HG03060 (cell line): ENCODE data around the gene SNTN.
"Not testable (repeated sequence)": the region's sequence is repeated elsewhere in the genome, so short reads cannot be mapped to it uniquely, and the experiment has no call there.

Experiments used
- ATAC-seq: cut with Tn5 transposase; IDR thresholded peaks from one replicate; pipeline ENCODE4 v1.9.1; 2021; ENCODE audit warnings: low read depth, moderate number of reproducible peaks; ENCODE audit not compliant: unreplicated experiment

Gene SNTN

DNA sequence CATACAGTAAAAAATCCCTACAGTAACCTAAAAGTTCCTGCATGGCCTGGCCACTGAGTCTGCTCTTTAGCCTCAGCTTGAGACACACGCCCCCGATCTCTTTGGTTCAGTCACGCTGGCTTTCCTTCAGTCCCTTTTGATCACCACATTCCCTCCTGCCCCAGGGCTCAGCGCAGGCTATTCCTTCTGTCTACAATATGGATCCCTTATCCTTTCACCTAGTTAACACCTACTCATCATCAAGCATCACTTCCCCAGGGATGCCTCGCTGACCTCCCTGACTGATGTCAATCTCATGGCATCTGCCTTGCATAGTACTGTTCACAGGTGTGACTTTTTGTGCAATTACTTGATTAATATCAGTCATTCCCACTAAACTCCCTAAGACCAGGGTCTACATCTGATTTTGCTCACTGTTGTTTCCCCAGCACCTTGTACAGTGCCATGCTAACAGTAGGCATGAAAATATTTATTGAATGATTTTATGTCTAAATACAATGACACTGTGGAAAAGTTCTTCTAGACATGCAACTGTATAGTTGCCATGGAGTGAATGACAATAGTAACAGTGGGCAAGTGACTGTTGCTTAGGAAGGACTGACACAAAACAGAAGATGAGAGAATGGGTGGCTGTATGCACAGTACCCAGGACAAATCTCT lies at the start of gene SNTN:
Gene SNTN, plus strand, starts transcription at position 610 of the 660 bp plus-strand sequence. Its CDS starts 13 bp downstream, at position 623.
- ATAC-seq: no peak

DNA sequence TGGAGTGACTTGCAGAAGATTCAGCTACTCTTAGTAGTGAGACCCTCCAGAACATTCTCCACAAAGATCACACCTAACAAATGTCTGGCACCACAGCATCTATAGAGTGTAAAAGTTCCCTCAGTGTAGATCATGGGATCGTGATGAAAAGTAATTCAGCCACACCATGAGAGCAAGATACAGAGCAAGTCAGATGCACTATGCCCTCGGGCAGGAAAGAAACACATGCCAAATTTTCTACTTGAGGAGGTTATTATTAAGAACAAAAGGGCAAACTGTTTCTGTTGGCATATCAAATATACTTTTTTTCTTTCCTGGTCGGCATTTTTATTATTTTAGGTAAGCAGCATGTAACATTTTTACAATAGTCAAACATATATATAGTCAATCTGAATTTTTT lies 44.8 kb upstream of the SNTN start:
- ATAC-seq: no peak

DNA sequence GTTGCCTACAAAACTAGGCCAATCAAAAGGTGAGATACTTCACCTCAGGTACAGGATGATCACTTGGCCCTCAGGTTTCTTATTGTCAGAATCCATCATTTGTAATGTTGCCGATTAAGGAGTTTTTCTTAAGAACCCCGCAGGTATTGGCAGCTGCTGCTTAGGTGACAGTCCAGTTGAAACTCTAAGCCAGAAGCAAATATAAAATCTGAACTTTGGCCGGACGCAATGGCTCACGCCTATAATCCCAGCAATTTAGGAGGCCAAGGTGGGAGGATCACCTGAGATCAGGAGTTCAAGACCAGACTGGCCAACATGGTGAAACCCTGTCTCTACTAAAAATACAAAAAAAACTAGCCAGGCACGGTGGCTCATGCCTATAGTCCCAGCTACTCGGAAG lies 43.1 kb upstream of the SNTN start:
- no peak for ATAC-seq

DNA sequence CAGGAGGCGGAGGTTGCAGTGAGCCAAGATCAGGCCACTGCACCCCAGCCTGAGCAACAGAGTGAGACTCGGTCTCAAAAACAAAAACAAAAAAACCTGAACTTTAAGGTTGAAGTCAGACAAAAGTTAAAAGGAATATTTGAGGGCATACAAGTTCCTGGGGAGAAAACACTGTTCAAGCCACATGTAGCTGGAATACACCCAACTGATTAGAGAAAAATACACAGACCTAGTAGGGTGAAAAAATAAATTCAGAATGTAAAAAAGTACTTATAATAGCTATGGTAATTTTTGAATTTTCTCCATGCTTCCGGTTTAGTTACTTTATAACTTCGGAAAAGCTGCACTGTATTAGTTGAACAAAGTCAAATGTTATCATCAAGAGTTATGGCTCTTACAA lies 42.6 kb upstream of the SNTN start:
- ATAC-seq: no peak

DNA sequence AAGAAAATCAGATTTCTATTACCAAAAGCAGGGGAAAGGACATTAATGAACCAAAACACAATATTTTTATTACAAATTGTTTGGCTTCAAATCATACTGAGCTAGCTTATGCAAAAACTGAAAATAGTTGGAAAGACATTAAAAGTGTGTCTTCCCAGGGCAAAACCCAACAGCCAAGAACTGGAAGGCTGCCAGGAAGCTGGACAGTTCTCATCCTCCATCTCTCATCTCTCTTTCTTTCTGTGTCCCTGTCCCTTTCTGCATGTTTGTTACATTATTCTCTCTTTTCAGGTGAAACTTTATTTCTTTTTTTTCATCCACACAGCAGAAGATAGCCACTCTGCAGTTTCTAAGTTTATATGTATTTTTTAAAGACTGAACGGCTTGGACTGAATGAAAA lies 41.1 kb upstream of the SNTN start:
- ATAC-seq: no peak

DNA sequence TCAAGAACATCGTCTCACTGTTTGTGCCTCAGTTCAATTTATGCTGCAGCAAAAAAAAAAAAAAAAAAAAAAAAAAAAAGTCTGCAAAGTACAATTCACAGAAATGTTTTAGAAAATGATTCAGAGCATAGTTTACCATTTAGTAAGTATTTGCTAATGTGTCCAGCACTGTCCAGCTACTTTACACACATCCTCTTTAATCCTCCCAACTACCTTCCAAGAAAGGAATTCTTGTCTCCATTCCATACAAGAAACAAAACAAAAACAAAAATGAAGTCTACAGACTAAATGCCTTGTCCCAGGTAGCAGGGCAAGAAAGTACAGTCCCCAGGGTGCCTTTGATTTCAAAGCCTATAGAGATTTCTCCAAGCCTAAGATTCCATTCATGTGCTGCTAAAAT lies 38.9 kb upstream of the SNTN start:
- ATAC-seq: no peak

DNA sequence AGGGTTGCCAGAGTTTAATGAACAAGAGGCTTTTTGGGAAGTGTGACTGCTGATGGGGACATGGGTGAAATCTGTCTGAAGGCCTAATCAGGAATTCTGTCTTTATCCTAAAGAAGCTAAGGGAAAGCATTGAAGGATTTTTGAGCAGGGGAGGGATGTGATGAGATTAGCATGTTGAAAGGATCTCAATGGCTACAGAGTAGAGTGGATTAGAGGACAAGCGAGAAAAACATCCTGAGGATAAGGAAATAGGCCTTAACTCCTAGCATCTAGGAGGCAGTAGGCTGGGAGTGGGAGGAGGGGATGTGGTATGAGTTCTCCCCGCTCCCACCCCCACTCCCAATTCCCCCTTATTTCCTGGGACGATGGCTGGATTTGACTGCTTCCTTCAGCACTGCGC lies 35.1 kb upstream of the SNTN start:
- ATAC-seq: no peak

DNA sequence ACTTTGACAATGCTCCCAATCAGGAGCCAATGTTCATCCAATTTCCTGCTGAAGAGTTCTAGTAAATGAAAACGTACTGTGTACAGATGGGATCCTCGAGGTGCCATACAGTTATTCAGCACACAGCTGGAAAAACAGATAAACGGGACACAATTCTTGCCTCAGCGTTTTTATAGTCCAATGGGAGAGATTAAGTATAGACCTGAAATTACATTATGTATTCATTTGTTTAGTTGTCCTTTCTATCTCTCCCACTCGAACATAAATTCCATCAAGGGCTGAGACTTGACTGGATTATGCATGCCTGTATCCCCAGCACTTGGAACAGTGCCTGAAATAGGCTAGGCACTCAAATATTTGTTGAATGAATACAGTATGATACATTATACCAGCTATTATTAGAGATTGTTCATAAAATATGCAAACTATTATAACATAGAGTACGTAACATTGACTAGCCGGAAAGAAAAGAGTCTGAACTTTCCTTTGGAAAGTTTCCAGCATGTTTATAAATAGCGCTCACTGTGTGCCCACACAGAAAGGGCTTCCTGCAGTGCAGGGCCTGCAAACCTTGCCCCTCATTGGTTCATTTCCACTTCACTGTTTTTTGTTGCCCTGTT lies 27.4 kb upstream of the SNTN start:
- no peak for ATAC-seq

DNA sequence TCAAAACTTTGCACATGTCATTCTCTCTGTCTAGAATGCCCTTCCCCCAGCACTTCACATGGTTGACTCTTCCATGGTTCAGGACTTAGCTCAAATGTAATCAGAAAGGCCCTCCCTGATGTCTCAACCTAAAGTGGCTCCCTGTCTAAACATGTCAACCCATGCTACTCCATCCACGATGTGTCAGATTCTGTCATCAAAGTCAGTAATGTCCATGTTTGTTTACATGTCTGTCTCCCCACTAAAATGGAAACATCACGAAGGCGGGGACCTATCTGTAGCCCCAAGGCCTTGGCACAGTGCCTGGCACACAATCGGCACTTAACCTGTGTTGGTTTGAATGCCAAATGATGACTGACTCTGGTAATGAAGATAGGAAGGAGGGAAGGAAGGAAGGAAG lies 20.8 kb upstream of the SNTN start:
- ATAC-seq: no peak

DNA sequence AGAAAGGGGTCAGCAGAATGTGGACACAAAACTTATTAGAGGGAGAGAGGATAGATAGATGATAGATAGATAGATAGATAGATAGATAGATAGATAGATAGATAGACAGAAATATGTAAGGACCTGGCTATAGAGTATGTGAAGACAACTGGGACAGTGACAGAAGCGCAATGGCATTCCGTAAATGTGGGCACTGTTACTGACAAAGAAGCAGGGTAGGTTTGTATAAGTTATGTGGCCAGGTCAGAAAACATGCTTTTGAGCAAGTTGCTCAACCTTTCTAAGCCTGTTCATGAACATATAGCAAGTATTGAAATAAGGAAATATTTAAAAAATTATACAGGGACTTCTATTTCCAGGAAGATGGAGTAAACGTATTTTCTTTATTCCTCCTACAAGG lies 17.3 kb upstream of the SNTN start:
- no peak for ATAC-seq

DNA sequence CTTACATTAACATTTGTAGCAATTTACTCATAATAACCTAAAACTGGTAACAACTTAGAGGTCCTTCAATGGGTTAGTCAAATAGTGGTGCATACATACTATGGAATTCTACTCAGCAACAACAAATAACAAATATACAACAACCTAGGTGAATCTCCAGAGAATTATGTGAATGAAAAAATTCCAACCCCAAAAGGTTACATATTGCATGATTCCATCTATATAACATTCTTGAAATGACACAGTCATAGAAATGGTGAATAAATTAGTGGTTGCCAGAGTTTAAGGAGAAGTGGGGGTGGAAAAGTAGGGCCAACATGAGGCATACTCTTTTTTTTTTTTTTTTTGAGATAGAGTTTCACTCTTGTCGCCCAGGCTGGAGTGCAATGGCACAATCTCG lies 12.7 kb upstream of the SNTN start:
- ATAC-seq: no peak

DNA sequence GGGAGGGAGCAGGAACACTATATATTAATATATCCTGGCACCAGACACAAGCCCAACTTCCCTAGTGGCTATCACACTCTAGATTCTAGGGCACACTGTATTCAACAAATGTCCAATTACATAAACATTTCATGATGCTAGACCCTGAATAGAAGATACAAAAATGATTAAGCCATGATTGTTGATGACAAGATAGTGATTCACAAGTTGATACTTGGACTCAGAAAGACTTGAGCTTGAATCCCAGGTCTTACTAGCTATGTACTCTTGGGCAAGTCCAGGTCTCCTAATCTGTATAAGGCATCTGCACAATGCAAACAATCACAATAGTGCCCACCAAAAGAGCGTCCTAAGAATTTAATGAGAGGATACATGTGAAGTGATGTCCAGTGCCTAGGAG lies 10.0 kb upstream of the SNTN start:
- ATAC-seq: no peak

DNA sequence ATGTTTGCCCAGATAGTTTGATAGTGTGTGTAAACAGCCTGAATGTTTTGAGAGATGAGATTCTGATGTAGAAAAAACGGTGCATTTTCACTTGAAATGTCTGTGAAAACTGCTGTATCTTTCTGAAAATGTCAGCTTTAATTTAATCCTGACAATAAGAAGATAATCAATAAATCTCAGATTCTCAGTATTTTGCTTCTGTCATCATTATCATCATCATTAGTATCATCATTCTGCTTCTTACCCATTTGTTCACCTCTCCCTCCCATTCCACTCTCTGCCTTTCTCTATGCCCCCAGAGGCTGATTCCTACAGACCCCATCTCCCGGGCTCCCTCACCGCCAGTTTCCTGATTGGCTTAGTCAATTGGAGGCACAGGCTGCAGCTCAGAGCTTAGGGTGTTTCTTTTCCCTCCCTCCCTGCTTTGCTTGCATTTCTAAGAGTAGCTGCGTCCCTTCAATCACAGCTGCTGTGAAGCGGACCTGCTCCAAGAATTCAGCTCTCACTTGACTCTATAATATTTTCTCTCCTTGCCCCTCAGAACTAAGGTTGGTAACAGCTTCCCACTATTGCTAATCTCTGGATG lies 8.2 kb upstream of the SNTN start:
- no peak for ATAC-seq

DNA sequence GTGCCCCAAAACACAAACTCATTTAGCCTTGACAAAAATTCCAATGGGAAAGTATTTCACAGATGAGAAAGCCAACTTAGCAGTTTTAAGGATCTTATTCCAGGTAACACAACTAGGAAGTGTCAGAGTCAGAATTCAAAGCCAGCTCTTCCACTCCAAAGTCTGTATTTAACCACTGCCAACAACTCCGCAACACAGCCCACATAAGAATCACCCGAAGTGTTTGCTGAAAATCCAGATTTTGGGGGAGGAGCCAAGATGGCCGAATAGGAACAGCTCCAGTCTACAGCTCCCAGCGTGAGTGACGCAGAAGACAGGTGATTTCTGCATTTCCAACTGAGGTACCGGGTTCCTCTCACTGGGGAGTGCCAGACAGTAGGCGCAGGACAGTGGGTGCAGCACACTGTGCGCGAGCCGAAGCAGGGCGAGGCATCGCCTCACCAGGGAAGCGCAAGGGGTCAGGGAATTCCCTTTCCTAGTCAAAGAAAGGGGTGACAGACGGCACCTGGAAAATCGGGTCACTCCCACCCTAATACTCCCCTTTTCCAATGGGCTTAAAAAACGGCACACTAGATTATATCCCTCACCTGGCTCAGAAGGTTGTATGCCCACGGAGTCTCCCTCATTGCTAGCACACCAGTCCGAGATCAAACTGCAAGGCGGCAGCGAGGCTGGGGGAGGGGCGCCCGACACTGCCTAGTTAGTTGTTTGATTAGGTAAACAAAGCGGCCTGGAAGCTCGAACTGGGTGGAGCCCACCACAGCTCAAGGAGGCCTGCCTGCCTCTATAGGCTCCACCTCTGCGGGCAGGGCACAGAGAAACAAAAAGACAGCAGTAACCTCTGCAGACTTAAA lies 7.3 kb upstream of the SNTN start:
- not testable (repeated sequence) for ATAC-seq

DNA sequence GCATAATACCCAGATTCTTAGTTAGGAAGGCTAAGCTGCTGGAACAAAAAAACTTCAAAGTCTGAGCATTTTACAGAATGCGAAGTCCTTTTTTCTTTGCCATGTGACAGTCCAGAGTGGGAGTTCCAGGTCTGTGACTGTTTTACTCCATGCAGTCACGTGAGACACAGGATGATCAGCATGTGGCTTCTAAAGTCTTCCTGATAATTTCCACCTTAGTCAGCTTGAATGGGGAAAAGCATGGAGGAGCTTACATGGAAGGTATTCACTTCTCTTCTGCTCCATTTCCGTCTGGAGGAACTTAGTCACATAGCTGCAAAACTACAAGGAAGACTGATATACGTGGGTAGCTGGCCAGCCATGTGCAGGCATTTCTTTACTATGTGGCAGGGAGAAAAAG lies 1.7 kb downstream of the SNTN start:
- ATAC-seq: no peak

DNA sequence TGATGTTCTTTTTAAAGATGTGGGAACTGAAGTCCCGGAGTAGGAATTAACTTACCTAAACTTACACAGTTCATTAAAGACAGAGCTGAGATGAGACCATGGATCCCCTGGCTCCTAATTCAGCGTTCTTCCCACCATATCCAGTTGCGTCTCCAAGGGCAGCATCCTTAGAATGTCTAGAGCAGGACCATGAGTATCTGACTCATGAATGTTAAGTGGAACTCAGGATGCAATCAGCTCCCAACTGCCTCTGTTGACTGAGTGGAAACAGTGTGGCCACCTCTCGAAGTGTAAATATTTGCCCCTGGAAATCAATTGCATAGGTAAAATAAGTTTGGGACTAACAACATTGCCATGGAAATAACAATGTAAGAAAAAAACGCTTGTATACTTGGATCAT lies 2.5 kb downstream of the SNTN start:
- ATAC-seq: no peak

DNA sequence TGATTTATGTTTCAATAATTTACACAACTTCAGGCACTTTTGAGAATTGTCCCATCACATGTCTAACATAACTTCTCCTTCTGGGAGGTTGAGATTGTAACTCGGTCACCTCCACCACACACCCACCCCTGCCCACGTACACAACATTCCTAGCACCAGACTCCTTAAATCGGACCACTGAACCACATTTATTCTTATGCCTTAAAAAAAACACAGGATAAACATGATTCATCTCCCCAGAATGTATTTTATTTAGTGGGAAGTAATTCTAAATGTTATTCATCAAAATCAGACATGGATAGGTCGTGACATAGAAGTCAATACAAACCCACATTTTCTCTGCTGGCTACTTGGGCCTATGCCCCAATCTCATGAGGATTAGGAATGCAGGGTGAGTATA lies 3.0 kb downstream of the SNTN start:
- no peak for ATAC-seq

DNA sequence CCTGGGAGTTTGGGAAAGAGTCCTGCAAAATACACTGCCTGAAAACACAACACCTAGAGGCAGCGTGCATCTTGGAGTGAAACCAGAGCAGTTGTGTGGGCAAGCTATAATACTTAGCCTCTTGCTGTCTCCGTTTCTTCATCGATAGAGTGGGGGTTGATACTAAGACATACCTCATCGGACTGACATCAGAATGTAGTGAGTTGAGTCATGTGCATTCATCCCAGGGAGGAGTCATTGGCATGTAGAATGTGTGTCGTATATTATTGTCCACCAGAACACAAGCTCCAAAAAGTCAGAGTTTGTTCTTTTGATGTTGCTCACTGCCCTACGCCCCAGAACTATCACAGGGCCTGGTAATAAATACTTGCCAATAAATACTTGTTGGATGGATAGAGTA lies 4.3 kb downstream of the SNTN start:
- ATAC-seq: no peak

DNA sequence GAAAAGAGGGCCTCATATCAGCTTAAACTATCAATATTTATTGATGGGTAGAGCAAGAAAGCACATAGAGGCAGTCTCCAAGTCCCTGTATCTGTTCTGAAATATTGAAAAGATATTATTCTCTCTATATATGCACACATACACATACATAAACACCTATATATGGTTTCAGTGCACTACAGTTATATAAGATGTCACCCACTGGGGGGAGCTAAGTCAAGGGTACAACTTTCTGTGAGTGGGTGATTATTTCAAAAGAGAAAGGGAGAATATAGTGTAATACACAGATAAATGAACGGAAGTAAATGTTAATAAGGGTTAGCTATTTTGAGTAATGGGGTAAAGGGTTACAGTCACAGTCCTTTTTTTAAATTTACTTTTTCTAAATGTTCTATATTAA lies 8.8 kb downstream of the SNTN start:
- ATAC-seq: no peak

DNA sequence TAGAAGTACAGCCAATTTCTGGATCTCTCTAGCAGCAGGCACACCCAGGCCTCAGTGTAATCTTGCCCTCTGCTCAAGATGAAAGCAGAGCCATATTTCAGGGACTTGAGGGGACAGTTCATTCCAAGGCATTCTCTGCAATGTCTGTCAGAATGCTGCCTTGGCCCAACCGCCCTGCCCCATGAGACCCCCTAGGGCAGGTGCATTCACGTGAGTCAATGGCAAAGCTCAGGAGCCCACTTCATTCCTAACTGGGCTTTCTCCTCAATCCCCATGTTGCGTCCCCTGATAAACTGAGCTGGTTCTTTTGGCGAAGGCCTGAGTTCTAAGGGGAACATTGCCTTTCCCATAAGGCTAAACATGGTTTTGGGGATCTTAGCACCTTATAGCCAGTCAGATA lies 9.5 kb downstream of the SNTN start:
- no peak for ATAC-seq

DNA sequence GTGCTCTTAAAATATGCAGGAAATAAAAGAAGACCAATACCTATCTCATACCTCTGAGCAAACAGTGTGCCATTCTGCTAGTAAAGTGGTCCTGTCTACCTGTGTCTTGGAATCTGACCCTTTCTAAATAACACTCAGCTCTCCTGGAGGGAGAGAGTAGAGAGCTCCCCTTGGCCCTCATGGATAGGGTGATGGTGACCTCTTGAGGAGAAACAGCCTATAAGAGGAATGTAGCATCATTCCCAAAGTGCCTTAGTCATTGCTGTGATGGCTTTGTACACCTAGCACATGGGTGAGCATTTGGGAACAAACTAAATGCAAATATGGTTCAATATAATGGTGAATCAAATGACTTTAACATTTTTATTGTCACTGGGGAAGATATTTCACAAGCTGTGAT lies 10.0 kb downstream of the SNTN start:
- ATAC-seq: no peak
